Esophagus muscularis mucosa (tissue), 3 donors: Measurements from ENCODE around the gene HECTD2.

Experiments used
- POLR2A ChIP-seq: fragments of 450-650 bp; IDR thresholded peaks from one replicate; pipeline ENCODE4 v1.6.1; 2017; ENCODE audit warnings: antibody characterized with exemption, moderate library complexity, mild to moderate bottlenecking, low read depth
- TF ChIP-seq, protein P1 (sequence below), 3 experiments: fragments of 200-600 bp in 2 of 3; fragments of 450-650 bp in 1 of 3; sonication (generic) in 2 of 3; IDR thresholded peaks; one replicate each; pipeline ENCODE4 v1.5.1; 2017 to 2019; ENCODE audit warnings: antibody characterized with exemption in 3 of 3, mild to moderate bottlenecking in 2 of 3, moderate library complexity in 1 of 3

DNA sequence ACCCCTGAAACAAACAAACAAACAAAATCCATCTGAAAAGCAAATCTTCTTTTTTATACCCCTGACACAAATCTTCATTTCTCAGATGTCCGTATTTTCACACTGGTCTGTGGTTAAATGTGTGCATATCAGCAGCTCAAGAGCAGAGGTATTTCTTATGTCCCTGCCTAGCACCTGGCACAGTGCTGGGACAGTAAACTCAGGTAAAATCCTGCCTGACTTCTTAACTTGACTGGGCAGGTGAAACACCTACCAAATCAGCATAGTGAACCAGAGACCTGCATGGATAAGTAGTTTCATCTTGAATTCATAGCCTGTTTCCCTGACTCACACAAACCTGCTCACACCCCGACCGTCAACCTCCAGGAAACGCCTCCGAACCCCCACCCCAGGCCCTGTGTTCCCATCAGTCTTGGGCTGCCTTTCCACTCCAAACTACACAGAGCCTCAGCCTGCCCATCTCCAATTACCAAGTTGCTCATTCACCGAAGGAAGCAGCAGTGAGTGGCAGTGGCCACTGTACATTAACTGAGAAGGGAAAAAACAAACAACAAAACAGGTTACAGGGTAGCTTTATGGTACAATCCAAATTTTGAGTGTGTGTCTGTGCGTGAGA is 109.9 kb downstream of the HECTD2 start:
- TF ChIP-seq, protein P1, sequence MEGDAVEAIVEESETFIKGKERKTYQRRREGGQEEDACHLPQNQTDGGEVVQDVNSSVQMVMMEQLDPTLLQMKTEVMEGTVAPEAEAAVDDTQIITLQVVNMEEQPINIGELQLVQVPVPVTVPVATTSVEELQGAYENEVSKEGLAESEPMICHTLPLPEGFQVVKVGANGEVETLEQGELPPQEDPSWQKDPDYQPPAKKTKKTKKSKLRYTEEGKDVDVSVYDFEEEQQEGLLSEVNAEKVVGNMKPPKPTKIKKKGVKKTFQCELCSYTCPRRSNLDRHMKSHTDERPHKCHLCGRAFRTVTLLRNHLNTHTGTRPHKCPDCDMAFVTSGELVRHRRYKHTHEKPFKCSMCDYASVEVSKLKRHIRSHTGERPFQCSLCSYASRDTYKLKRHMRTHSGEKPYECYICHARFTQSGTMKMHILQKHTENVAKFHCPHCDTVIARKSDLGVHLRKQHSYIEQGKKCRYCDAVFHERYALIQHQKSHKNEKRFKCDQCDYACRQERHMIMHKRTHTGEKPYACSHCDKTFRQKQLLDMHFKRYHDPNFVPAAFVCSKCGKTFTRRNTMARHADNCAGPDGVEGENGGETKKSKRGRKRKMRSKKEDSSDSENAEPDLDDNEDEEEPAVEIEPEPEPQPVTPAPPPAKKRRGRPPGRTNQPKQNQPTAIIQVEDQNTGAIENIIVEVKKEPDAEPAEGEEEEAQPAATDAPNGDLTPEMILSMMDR (IDR thresholded peaks at IDR 0.05): no peak
- no peak for TF ChIP-seq POLR2A
